OCI-LY7 (cell line): Measurements from ENCODE around the gene ZNF202.

Source experiments
- CTCF ChIP-seq: fragments of 200-600 bp; sonication (generic); conservative IDR thresholded peaks from 2 replicates; pipeline ENCODE4 v1.5.1; 2014; ENCODE audit warnings: mild to moderate bottlenecking, antibody characterized with exemption, low read length, moderate library complexity, mixed read lengths
- EZH2phosphoT487 ChIP-seq: fragments of 200-600 bp; sonication (generic); IDR thresholded peaks from 2 replicates; pipeline ENCODE4 v1.6.1; 2018; ENCODE audit warnings: low read depth, borderline replicate concordance, mild to moderate bottlenecking, mixed run types, antibody characterized with exemption, low read length, moderate library complexity, mixed read lengths

GRCh38 chr11:123694551-123694950 is 46.9 kb downstream of the ZNF202 start:
- TF ChIP-seq CTCF (no peak), EZH2phosphoT487 (no peak)
